ENCODE measurements around the gene NAGPA. TPM values are rescaled to one million over a fixed set of nuclear protein-coding genes. Genes with fewer than 3 reads are reported as not detected.

Gene NAGPA
- total RNA-seq, 1 donor from 2014 or later: 73.7 TPM

GRCh38 chr16:5004311-5004710 lies 29.4 kb downstream of the NAGPA start:
- no peak for DNase-seq (ENCODE audit: extremely low read depth, low read depth, low spot score)

GRCh38 chr16:5003828-5004227 lies 29.9 kb downstream of the NAGPA start:
- no peak for DNase-seq (ENCODE audit: extremely low read depth, low read depth, low spot score)

DNA sequence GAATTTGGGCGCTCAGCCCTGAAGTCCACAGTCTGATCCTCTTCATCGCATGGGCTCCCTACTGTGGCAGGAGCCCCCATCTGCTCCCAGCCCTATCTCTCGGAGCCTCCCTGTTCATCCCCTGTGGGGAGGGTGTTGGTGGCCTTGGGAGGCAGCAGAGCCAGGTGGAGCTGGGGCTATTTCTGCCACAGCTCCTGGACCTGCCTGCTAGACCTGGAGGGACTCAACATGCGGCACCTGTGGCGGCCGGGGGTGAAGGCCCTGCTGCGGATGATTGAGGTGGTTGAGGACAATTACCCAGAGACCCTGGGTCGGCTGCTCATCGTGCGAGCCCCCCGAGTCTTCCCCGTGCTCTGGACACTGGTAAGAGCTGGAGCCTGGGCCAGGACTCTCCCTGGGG lies 30.5 kb downstream of the NAGPA start:
- no peak for DNase-seq (ENCODE audit: extremely low read depth, low read depth, low spot score)

- DNase-seq (ENCODE audit: extremely low read depth, low read depth, low spot score): no peak
These were observed 31.0 kb downstream of the NAGPA start for GRCh38 chr16:5002699-5003143.

DNA sequence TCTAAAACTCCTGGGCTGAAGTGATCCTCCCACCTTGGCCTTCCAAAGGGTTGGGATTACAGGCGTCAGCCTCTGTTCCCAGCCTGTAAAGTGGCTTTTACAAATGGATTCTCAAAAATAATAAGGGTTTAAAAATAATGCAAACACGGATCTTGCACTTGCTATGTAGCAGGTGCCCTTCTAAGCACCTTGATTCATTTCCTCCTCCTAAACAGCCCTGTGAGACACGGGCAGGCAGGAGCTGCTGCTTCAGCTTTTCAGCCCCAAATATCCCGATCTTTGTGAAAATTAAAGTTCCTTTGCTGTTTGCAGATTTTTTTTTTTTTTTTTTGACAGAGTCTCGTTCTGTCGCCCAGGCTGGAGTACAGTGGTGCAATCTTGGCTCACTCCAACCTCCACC lies 31.7 kb downstream of the NAGPA start:
- no peak for DNase-seq (ENCODE audit: extremely low read depth, low read depth, low spot score)

DNA sequence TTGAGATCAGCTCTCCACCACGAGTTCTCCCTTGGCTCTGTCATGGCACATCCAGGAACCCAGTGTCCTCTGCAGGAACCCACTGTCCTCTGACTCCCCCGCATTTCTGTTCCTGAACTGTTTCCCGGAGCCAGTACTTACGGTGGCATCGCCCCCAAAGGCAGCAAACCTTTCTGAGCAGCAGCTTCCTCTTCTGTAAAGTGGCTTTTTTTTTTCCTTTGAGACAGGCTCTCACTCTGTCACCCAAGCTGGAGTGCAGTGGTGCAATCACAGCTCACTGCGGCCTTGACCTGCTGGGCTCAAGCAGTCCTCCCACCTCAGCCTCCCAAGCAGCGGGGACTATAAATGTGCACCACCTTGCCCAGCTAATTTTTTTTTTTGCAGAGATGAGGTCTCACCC lies 32.2 kb downstream of the NAGPA start:
- DNase-seq (ENCODE audit: extremely low read depth, low read depth, low spot score): no peak

DNA sequence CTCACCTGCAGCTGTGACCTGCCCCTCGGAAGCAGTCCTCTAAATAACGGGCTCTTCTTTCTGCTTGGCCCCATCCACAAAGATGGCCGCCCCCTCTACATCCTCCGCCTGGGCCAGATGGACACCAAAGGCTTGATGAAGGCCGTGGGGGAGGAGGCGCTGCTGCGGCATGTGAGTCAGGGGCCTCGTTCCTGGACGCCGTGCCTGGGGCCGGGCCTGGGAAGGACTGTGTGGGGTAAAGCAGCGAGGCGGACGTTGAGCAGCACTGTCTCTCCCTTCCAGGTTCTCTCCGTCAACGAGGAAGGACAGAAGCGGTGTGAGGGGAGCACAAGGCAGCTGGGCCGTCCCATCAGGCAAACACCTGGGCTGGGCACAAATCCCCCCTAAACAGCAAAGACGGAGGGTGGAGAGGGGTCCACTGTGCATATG lies 33.1 kb downstream of the NAGPA start:
- DNase-seq (ENCODE audit: extremely low read depth, low read depth, low spot score): no peak

GRCh38 chr16:4994719-4995434 lies 38.9 kb downstream of the NAGPA start:
- DNase-seq (ENCODE audit: extremely low read depth, low read depth, low spot score): no peak

DNA sequence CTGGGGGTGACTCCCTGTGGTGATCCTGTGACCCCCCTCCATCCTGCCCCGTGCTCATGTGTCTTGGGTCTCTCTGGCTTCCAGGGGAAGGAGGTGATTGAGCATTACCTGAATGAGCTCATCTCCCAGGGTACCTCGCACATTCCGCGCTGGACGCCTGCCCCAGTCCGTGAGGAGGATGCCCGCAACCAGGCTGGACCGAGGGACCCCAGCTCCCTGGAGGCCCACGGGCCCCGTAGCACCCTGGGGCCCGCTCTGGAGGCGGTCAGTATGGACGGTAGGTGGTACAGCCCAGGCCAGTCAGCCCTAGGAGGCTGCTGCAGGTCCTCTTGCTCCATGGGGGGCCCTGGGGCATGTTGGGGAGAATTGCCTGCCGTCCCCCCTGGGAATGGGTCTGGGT lies 42.0 kb downstream of the NAGPA start:
- no peak for DNase-seq (ENCODE audit: extremely low read depth, low read depth, low spot score)

DNA sequence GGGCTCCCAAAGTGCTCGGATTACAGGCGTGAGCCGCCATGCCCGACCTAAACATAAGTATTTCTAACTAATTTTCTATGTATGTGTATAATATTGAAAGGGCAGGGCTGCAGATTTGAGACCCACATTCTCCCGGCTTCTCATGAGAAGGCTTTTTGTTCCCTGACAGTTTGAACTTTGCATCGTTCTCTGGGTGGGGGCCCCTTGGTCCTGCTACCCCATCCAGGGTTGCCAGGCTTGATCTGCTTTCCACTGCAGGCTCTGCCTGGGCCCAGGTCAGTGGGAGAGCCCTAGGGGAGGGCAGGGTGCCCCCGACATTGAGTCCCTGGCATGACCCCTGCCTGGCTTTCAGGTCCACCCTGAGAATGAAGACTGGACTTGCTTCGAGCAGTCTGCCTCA lies 43.3 kb downstream of the NAGPA start:
- no peak for DNase-seq (ENCODE audit: extremely low read depth, low read depth, low spot score)

GRCh38 chr16:4989391-4990006 lies 44.2 kb downstream of the NAGPA start:
- DNase-seq (ENCODE audit: extremely low read depth, low read depth, low spot score): no peak

DNA sequence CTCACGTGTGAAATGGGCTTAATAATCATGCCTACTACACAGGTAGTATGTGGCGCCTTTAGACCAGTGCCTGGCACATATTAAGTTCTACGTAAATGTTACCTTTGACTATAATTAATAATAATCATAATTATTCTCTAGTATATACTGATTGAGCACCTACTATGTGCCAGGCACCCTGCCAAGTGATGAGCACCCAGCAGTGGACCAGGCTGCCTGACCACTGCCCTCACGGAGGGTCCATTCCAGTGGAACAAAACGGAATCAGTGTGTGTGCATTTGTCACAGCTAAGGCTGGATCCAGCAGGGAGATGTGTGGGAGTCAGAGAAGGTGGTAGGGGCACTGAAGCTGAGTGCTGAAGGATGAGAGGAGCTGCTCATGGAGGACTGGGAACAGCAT lies 45.1 kb downstream of the NAGPA start:
- no peak for DNase-seq (ENCODE audit: extremely low read depth, low read depth, low spot score)

DNA sequence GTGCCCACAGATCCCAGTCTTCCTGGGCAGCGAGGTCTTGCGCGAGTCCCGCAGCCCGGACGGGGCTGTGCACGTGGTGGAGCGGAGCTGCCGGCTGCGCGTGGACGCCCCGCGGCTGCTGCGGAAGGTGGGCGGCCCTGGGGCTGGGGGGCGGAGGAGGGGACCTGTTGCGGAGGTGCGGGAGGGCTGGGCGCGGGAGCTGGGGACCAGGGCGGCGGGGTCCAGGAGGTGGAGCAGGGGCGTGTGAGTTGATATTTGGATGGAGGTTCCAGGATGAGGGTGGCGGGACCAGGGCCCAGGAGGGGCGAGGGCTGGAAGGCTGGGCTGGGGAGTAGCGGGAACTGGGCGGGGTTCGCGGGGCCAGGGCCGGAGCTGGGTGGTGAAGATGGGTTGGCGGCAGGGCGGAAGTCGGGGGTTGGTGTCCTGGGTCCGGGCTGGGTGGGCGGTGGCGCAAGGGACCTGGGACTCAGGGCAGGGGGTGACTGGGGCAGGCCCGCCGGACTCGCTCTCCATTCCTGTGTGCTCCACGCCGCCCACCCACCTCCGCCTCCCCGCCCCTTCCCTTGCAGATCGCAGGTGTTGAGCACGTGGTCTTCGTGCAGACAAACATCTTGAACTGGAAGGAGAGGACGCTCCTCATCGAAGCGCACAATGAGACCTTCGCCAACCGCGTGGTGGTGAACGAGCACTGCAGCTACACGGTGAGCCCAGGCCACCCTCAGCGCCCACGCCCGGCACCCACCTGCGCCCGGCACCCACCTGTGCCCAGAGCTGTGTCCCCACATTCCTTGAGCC lies 46.0 kb downstream of the NAGPA start:
- DNase-seq (ENCODE audit: extremely low read depth, low read depth, low spot score): no peak

DNA sequence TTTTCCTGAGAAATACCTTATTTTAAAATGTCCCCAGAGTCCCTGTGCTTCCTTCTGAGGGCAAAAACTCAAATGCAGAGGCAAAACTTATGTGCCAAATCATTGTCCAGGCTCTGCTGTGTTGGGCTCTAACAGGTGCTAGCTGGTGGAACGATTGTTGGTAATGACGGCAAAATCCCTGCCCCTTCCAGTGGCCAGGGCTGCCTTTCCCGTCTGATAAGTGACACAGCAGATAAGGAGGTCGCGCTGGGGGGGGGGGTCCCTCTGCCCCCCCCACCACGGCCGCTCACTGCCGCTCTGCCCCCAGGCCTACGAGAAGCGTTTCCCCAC lies 46.5 kb downstream of the NAGPA start:
- no peak for DNase-seq (ENCODE audit: extremely low read depth, low read depth, low spot score)

GRCh38 chr16:4984174-4984990 lies 49.4 kb downstream of the NAGPA start:
- DNase-seq (ENCODE audit: extremely low read depth, low read depth, low spot score): no peak

GRCh38 chr16:4982056-4982867 lies 51.5 kb downstream of the NAGPA start:
- DNase-seq (ENCODE audit: extremely low read depth, low read depth, low spot score): no peak

GRCh38 chr16:4981473-4981872 lies 52.3 kb downstream of the NAGPA start:
- no peak for DNase-seq (ENCODE audit: extremely low read depth, low read depth, low spot score)

- DNase-seq (ENCODE audit: extremely low read depth, low read depth, low spot score): no peak
These were observed 53.0 kb downstream of the NAGPA start for GRCh38 chr16:4980691-4981090.

- no peak for DNase-seq (ENCODE audit: extremely low read depth, low read depth, low spot score)
These were observed 53.7 kb downstream of the NAGPA start for GRCh38 chr16:4979736-4980660.

Data from glomerular endothelial cell (primary cell).